ENCODE data around the gene NCR2.

GRCh38 chr6:41373627-41373918 is 38.2 kb downstream of the NCR2 start:
- TF ChIP-seq, protein P1, sequence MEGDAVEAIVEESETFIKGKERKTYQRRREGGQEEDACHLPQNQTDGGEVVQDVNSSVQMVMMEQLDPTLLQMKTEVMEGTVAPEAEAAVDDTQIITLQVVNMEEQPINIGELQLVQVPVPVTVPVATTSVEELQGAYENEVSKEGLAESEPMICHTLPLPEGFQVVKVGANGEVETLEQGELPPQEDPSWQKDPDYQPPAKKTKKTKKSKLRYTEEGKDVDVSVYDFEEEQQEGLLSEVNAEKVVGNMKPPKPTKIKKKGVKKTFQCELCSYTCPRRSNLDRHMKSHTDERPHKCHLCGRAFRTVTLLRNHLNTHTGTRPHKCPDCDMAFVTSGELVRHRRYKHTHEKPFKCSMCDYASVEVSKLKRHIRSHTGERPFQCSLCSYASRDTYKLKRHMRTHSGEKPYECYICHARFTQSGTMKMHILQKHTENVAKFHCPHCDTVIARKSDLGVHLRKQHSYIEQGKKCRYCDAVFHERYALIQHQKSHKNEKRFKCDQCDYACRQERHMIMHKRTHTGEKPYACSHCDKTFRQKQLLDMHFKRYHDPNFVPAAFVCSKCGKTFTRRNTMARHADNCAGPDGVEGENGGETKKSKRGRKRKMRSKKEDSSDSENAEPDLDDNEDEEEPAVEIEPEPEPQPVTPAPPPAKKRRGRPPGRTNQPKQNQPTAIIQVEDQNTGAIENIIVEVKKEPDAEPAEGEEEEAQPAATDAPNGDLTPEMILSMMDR (conservative IDR thresholded peaks at IDR 0.05; ENCODE audit: low read depth, low read length): no peak
- no peak for TF ChIP-seq EZH2 (IDR thresholded peaks at IDR 0.05; ENCODE audit: borderline replicate concordance, low read depth, low read length, poor library complexity, severe bottlenecking)

Data from A673 (cell line).